HEK293 (cell line): Measurements from ENCODE around the gene METTL1.

Experiments
- CTCF ChIA-PET: fragments of 350-600 bp; formaldehyde crosslinking; extraction: SDS; loops from one replicate; lab custom pipeline; 2021; ENCODE audit warnings: antibody characterized with exemption; lab: Yijun Ruan, JAX
- POLR2A ChIA-PET: fragments of 300-600 bp; formaldehyde crosslinking; extraction: SDS; loops from one replicate; lab custom pipeline; 2020; ENCODE audit warnings: antibody characterized with exemption, inconsistent platforms; lab: Yijun Ruan, JAX
- H3K27ac ChIP-seq: fragments of 200-500 bp; sonication (Bioruptor generic); 2 replicates; pipeline ENCODE4 v1.5.1; 2014; ENCODE audit warnings: low read depth, low read length, control low read depth, inconsistent platforms; ENCODE audit errors: extremely low read depth
- H3K36me3 ChIP-seq, 2 experiments: fragments of 200-500 bp in 1 of 2; sonication (Bioruptor generic) in 1 of 2; 1 replicate in 1 of 2; 2 replicates in 1 of 2; pipeline ENCODE4 v1.5.1; 2014 to 2017; ENCODE audit warnings: inconsistent platforms in 2 of 2, low read length in 2 of 2; ENCODE audit not compliant: control insufficient read depth in 2 of 2, insufficient read depth in 1 of 2
- H3K4me1 ChIP-seq: fragments of 200-500 bp; sonication (Bioruptor generic); 2 replicates; pipeline ENCODE4 v1.5.1; 2014; ENCODE audit warnings: mild to moderate bottlenecking, low read length, inconsistent platforms; ENCODE audit not compliant: control insufficient read depth, insufficient read depth
- H3K4me3 ChIP-seq: 2 replicates; pipeline ENCODE4 v1.5.1; 2011; ENCODE audit warnings: low read depth, mild to moderate bottlenecking, control low read depth, low read length, moderate library complexity
- H3K9me3 ChIP-seq: fragments of 200-500 bp; sonication (Bioruptor generic); 2 replicates; pipeline ENCODE4 v1.5.1; 2014; ENCODE audit warnings: low read depth, low read length, inconsistent platforms; ENCODE audit not compliant: control insufficient read depth, insufficient read depth
- GLI2 ChIP-seq: fragments of 450-650 bp; formaldehyde crosslinking; IDR thresholded peaks from 2 replicates; pipeline ENCODE4; 2017; ENCODE audit warnings: missing biosample characterization, missing genetic modification characterization, low read depth, borderline replicate concordance
- PRDM4 ChIP-seq: fragments of 450-650 bp; formaldehyde crosslinking; IDR thresholded peaks from 2 replicates; pipeline ENCODE4 v1.5.1; 2017; ENCODE audit warnings: missing biosample characterization, missing genetic modification characterization
- ZBTB10 ChIP-seq: fragments of 450-650 bp; formaldehyde crosslinking; IDR thresholded peaks from 2 replicates; pipeline ENCODE4 v1.5.1; 2016; ENCODE audit warnings: missing biosample characterization, missing genetic modification characterization
- ZNF133 ChIP-seq: fragments of 450-650 bp; formaldehyde crosslinking; IDR thresholded peaks from 2 replicates; pipeline ENCODE4 v1.5.1; 2016; ENCODE audit warnings: missing biosample characterization, missing genetic modification characterization
- ZNF140 ChIP-seq: fragments of 450-650 bp; formaldehyde crosslinking; IDR thresholded peaks from 2 replicates; pipeline ENCODE4 v1.5.1; 2016; ENCODE audit warnings: missing biosample characterization, missing genetic modification characterization
- ZNF19 ChIP-seq: fragments of 450-650 bp; formaldehyde crosslinking; IDR thresholded peaks from 2 replicates; pipeline ENCODE4; 2016; ENCODE audit warnings: missing biosample characterization, missing genetic modification characterization, low read depth
- ZNF23 ChIP-seq: fragments of 450-650 bp; formaldehyde crosslinking; IDR thresholded peaks from 2 replicates; pipeline ENCODE4 v1.5.1; 2016; ENCODE audit warnings: missing biosample characterization, missing genetic modification characterization, borderline replicate concordance
- ZNF280D ChIP-seq: fragments of 450-650 bp; formaldehyde crosslinking; IDR thresholded peaks from 2 replicates; pipeline ENCODE4 v1.5.1; 2016; ENCODE audit warnings: missing biosample characterization, missing genetic modification characterization
- ZNF302 ChIP-seq: fragments of 450-650 bp; formaldehyde crosslinking; IDR thresholded peaks from 2 replicates; pipeline ENCODE4 v1.5.1; 2016; ENCODE audit warnings: missing biosample characterization, missing genetic modification characterization, low read depth
- ZNF426 ChIP-seq: fragments of 450-650 bp; formaldehyde crosslinking; IDR thresholded peaks from 2 replicates; pipeline ENCODE4 v1.5.1; 2017; ENCODE audit warnings: missing biosample characterization, missing genetic modification characterization, mild to moderate bottlenecking, inconsistent platforms, moderate library complexity
- ZNF555 ChIP-seq: fragments of 450-650 bp; formaldehyde crosslinking; conservative IDR thresholded peaks from 2 replicates; pipeline ENCODE4 v1.5.1; 2017; ENCODE audit warnings: missing biosample characterization, mild to moderate bottlenecking, missing genetic modification characterization, inconsistent platforms
- ZNF704 ChIP-seq: fragments of 450-650 bp; formaldehyde crosslinking; IDR thresholded peaks from 2 replicates; pipeline ENCODE4 v1.5.1; 2016; ENCODE audit warnings: missing biosample characterization, missing genetic modification characterization
- ZNF785 ChIP-seq: fragments of 450-650 bp; formaldehyde crosslinking; IDR thresholded peaks from 2 replicates; pipeline ENCODE4 v1.5.1; 2016; ENCODE audit warnings: missing biosample characterization, missing genetic modification characterization
- ZNF791 ChIP-seq: fragments of 450-650 bp; formaldehyde crosslinking; IDR thresholded peaks from 2 replicates; pipeline ENCODE4 v1.5.1; 2016; ENCODE audit warnings: missing biosample characterization, missing genetic modification characterization
- ZSCAN23 ChIP-seq: fragments of 450-650 bp; formaldehyde crosslinking; IDR thresholded peaks from 2 replicates; pipeline ENCODE4 v1.5.1; 2016; ENCODE audit warnings: missing biosample characterization, missing genetic modification characterization

The METTL1 gene

GRCh38 chr12:57808351-57808750, 36.4 kb upstream of the METTL1 start:
- no peak overlapping the region for H3K27ac ChIP-seq
- no peak for TF ChIP-seq PRDM4 (tag by site-specific recombination)
- no peak for TF ChIP-seq GLI2 (tag by site-specific recombination)
- TF ChIP-seq ZNF555 (tag by site-specific recombination): no peak
- TF ChIP-seq ZNF23 (tag by site-specific recombination): no peak
- no peak for TF ChIP-seq ZNF140 (tag by site-specific recombination)
- no peak for TF ChIP-seq ZNF280D (tag by site-specific recombination)
- no peak for TF ChIP-seq ZBTB10 (tag by site-specific recombination)
- no peak for TF ChIP-seq ZNF704 (tag by site-specific recombination)
- no peak for TF ChIP-seq ZNF19 (tag by site-specific recombination)
- no peak for TF ChIP-seq ZNF785 (tag by site-specific recombination)
- TF ChIP-seq ZSCAN23 (tag by site-specific recombination): no peak
- no peak for TF ChIP-seq ZNF791 (tag by site-specific recombination)
- TF ChIP-seq ZNF426 (tag by site-specific recombination): no peak
- no peak for TF ChIP-seq ZNF133
- CTCF ChIA-PET: interaction anchor here (0.7 to 1.4 kb wide), 3 partner anchors 9 to 14 kb away, joined by 3 to 5 read pairs (median 5); no protein-coding TSS in a partner anchor
- H3K4me1 ChIP-seq: no peaks in the 10 kb centered on the region
- H3K9me3 ChIP-seq: no peaks in the 10 kb centered on the region
- no peak overlapping the region for H3K4me3 ChIP-seq
- H3K36me3 ChIP-seq: peaks cover 5 to 58% of the 10 kb centered on the region in 2 experiments; a peak in 2 of 3 replicates
- POLR2A ChIA-PET: no interaction called here

GRCh38 chr12:57807285-57807684, 35.4 kb upstream of the METTL1 start:
- Histone ChIP-seq H3K27ac (no peak overlapping the region), H3K4me3 (no peak overlapping the region), H3K9me3 (no peaks in the 10 kb centered on the region), H3K4me1 (no peaks in the 10 kb centered on the region), H3K36me3 (peaks cover 5 to 64% of the 10 kb centered on the region in 2 experiments; a peak in 2 of 3 replicates)
- ChIA-PET CTCF (interaction anchor here (0.6 to 0.8 kb wide), 3 partner anchors 9 to 99 kb away, joined by 3 to 4 read pairs (median 3); no protein-coding TSS in a partner anchor), POLR2A (no interaction called here)
- TF ChIP-seq ZNF302: no peak
